Left lung (tissue), 10 donors: Measurements from ENCODE around the gene BCL2L12. TPM values are rescaled to one million over a fixed set of nuclear protein-coding genes. Genes with fewer than 3 reads are reported as not detected.
A peak's percentile ranks its signal among the peaks of the same experiment; 100 is the strongest.

Source experiments
- ATAC-seq: fragments of 200-7000 bp; cut with Tn5 transposase; one replicate; pipeline ENCODE4 v1.9.1; 2020; ENCODE audit warnings: moderate library complexity
- DNase-seq, 4 donors: peaks; one replicate each; pipeline ENCODE4 v3.0.0-alpha.2; 2013 to 2020
- H3K27ac ChIP-seq, 2 donors: fragments of 200-600 bp; sonication (generic) in 1 of 2; one replicate each; pipeline versions ENCODE4 v1.5.0 to v1.8.0; 2020 to 2021
- H3K27me3 ChIP-seq, 2 donors: fragments of 200-600 bp; sonication (generic) in 1 of 2; one replicate each; pipeline versions ENCODE4 v1.5.0 to v1.8.0; 2020 to 2021
- H3K36me3 ChIP-seq, 2 donors: fragments of 200-600 bp; sonication (generic) in 1 of 2; one replicate each; pipeline versions ENCODE4 v1.5.0 to v1.8.0; 2020 to 2021
- H3K4me1 ChIP-seq, 2 donors: fragments of 200-600 bp; one replicate each; pipeline ENCODE4 v1.8.0; 2021
- H3K4me3 ChIP-seq, 2 donors: fragments of 200-600 bp; sonication (generic) in 1 of 2; one replicate each; pipeline versions ENCODE4 v1.5.0 to v1.8.0; 2020 to 2021; ENCODE audit warnings: mild to moderate bottlenecking in 1 of 2
- H3K9me3 ChIP-seq, 2 donors: fragments of 200-600 bp; sonication (generic) in 1 of 2; one replicate each; pipeline versions ENCODE4 v1.5.0 to v1.8.0; 2020 to 2021
- CTCF ChIP-seq, 2 donors: fragments of 200-600 bp; sonication (generic) in 1 of 2; IDR thresholded peaks; one replicate each; pipeline versions ENCODE4 v1.5.0 to v1.8.0; 2021; ENCODE audit warnings: antibody characterized with exemption in 2 of 2
- intact Hi-C, 2 donors: fragments of 100-400 bp; cut with DNase I; formaldehyde crosslinking; loops; one replicate each; pipeline versions ENCODE4 v1.11.2 to v1.14.2; 2022
- polyA plus RNA-seq, 6 donors: library from polyadenylated mRNA; unstranded; fragments of 120-200 nt; gene quantifications; one replicate each; pipeline ENCODE4 v1.2.1, GENCODE V29; 2013; ENCODE audit not compliant: insufficient read length in 6 of 6
- total RNA-seq, 2 donors: library from RNA; stranded (reverse); fragmentation: NEBNext Ultra II Directional; extraction: Animal tissue kit (Norgen Biotek cat#: 25700); gene quantifications; one replicate each; pipeline ENCODE4 v1.2.1, GENCODE V29; 2021
- donor health status: DM: no; HTN: yes; CAD: no.
- donor health status: DM: no; HTN: no; CAD: no.

BCL2L12 gene
- total and polyA plus RNA-seq, 8 donors: 20.6 to 30.1 (median 26.0) TPM

DNA sequence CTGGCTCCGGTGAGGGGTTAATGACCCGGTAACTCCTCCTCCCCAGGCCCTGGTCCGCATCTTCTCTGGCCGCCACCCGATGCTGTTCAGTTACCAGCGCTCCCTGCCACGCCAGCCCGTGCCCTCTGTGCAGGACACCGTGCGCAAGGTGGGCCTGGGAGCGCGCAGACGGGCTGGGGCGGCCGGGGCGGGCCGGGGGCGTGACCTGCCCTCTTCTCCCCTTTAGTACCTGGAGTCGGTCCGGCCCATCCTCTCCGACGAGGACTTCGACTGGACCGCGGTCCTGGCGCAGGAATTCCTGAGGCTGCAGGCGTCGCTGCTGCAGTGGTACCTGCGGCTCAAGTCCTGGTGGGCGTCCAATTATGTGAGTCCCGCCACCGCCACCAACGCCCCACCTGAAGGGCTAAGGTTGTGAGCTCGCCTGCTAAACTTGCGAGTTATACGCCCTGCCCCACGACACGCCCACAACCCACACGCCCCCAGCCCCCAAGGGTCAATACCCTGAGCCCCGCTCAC, 35.6 kb downstream of the BCL2L12 start:
- Histone ChIP-seq H3K4me3 (no peak overlapping the region), H3K36me3 (no peaks in the 10 kb centered on the region), H3K27me3 (peaks cover 0 to 6% of the 10 kb centered on the region in 2 donors), H3K4me1 (no peaks in the 10 kb centered on the region), H3K27ac (no peak overlapping the region), H3K9me3 (no peaks in the 10 kb centered on the region)
- no peak for TF ChIP-seq CTCF (IDR thresholded peaks at IDR 0.05)
- ATAC-seq (no peak), DNase-seq (no peak)
- intact Hi-C loops: no loop called here

GRCh38 chr19:49704888-49705642, 39.3 kb downstream of the BCL2L12 start:
- Histone ChIP-seq H3K36me3 (no peaks in the 10 kb centered on the region), H3K4me1 (no peaks in the 10 kb centered on the region), H3K4me3 (no peak overlapping the region), H3K9me3 (no peaks in the 10 kb centered on the region), H3K27me3 (peaks cover 0 to 6% of the 10 kb centered on the region in 2 donors), H3K27ac (no peak overlapping the region)
- TF ChIP-seq CTCF (IDR thresholded peaks at IDR 0.05): no peak
- intact Hi-C loops: no loop called here
- DNase-seq: no peak
- no peak for ATAC-seq

- intact Hi-C loops: no loop called here
These were observed 40.2 kb downstream of the BCL2L12 start for GRCh38 chr19:49705919-49706318.

DNA sequence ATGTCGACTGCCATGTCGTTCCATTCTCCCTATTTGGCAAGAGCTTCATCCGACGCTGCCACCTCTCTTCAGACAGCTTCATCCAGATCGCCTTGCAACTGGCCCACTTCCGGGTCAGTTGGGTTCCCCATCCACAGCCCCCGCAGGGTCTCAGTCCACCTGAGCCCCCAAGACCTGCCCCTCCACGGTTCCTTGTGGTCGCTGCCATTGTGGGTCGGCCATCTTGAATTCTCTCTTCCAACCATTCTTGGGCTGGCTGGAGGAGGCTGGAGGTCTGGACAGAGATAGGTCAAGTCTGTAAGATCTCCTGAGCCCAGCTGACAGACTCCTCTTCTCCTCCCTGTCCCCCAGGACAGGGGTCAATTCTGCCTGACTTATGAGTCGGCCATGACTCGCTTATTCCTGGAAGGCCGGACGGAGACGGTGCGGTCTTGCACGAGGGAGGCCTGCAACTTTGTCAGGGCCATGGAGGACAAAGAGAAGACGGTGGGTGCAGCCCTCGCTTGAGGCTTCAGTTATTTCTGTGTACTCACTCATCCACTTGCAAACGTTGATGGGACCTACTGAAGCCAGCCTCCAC, 44.7 kb downstream of the BCL2L12 start:
- H3K4me3 ChIP-seq: no peak overlapping the region
- no peak for DNase-seq
- no peaks in the 10 kb centered on the region for H3K9me3 ChIP-seq
- no peak overlapping the region for H3K27ac ChIP-seq
- no peaks in the 10 kb centered on the region for H3K4me1 ChIP-seq
- intact Hi-C loops: no loop called here
- TF ChIP-seq CTCF (IDR thresholded peaks at IDR 0.05): no peak
- ATAC-seq: no peak
- no peaks in the 10 kb centered on the region for H3K36me3 ChIP-seq
- H3K27me3 ChIP-seq: no peaks in the 10 kb centered on the region

More at GRCh38 chr19:49705919-49706318, 40.2 kb downstream of the BCL2L12 start:
- Histone ChIP-seq H3K4me1 (no peaks in the 10 kb centered on the region), H3K27ac (no peak overlapping the region), H3K36me3 (no peaks in the 10 kb centered on the region), H3K9me3 (no peaks in the 10 kb centered on the region), H3K4me3 (no peak overlapping the region), H3K27me3 (peaks cover 0 to 6% of the 10 kb centered on the region in 2 donors)
- no peak for ATAC-seq
- TF ChIP-seq CTCF (IDR thresholded peaks at IDR 0.05): no peak
- no peak for DNase-seq

DNA sequence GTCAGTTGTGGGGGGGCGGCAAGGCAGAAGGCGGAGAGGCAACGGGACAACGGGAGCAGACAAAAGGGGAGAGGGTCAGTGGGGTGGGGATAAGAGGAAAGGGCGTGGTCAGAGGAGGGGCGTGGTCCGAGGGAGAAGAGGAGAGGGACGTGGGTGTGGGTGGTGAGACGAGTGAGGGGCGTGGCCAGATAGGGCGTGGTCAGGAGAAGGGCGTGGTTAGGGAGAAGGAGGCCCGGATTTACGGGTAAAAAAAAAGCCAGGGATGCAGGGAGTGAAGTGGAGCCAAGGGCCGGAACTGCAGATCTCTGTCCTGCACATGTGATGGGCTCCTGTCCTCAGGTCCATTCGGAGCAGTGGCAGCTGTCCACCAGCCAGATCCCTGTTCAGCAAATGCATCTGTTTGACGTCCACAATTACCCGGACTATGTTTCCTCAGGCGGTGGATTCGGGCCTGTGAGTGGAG, 46.7 kb downstream of the BCL2L12 start:
- no peaks in the 10 kb centered on the region for H3K36me3 ChIP-seq
- no peak overlapping the region for H3K27ac ChIP-seq
- H3K27me3 ChIP-seq: no peaks in the 10 kb centered on the region
- ATAC-seq (peak; percentile 33), DNase-seq (no peak)
- H3K4me1 ChIP-seq: peaks cover 0 to 3% of the 10 kb centered on the region in 2 donors
- H3K4me3 ChIP-seq: no peak overlapping the region
- TF ChIP-seq CTCF (IDR thresholded peaks at IDR 0.05): no peak
- no peaks in the 10 kb centered on the region for H3K9me3 ChIP-seq
- intact Hi-C loops: no loop called here
